H4 (cell line): ENCODE data around the gene TTC39C. TPM values are rescaled to one million over a fixed set of nuclear protein-coding genes. Genes with fewer than 3 reads are reported as not detected.
A peak's percentile ranks its signal among the peaks of the same experiment; 100 is the strongest.

ENCODE experiments used
- DNase-seq: peaks from one replicate; pipeline ENCODE4 v3.0.0-alpha.2; 2015; ENCODE audit warnings: low spot score
- total RNA-seq: library from RNA; depleted of rRNA; stranded (reverse); fragments of >200 nt; shearing (Covaris generic); gene quantifications from 2 replicates; pipeline ENCODE4 v1.2.3, GENCODE V29; 2014; rRNA removed

TTC39C gene
- total RNA-seq = 20.8 and 21.3 TPM in 2 replicates

DNA sequence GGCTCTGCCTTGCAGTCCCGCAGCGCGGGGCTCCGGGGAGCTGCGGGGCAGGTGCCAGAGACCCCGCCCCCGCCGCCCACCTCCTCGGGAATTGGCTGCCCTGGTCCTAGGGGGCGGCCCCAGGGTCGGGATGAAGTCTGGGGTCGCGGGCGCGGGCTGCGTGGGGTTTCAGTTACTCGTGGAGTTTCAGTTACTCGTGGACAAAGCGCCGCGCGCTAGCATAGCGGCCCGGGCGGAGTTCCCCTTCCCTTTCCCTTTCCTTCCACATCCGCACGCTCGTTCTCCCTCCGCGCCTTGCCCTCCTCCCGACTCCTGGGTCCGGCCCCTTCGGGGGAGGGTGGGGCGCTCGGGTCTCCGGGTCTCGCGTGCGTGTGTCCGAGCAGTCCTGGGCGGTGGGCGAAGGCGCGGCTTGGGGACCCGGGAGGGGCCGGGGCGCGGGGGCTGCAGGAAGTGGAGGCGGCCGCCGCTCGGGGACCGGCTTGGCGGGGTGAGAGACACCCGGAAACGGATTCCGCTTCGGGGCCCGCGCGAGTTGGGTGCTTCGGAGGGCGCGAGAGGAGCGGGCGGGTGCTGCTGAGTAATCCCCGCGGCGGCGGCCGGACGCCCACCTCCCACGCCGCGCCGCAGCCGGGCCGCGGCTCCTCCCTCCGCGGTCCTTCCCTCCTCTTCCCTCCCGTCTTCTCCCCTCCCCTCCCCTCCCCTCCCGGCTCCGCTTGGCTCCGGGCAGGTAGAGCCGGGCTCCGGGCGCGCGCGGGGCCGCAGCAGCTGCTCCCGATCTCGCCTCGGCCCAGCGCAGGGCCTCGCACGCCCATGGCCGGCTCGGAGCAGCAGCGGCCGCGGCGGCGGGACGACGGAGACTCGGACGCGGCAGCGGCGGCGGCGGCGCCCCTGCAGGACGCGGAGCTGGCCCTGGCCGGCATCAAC lies at the start of gene TTC39C:
TSS of gene TTC39C (plus strand) at position 693 of the 924 bp plus-strand sequence. CDS start at position 811, 118 bp downstream.
- DNase-seq = peak; percentile 44

DNA sequence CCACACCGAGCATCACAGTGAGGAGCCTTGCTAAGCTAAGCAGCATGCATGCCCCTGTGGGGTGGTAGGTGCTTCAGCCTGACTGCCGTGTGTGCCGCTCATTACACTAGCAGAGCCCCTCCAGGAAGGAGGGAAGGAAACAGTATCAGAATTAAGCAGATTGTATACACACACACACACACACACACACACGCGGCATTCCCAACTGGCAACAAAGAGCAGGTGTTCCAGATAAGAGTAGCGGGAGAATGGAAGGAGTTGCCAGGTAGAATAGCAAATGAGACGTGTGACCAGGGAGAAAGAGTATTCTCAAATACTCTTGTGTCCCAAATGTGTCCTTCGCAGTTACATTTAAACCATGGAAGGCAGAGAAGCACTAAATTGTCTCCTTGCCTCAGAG lies 47.6 kb upstream of the TTC39C start:
- no peak for DNase-seq

DNA sequence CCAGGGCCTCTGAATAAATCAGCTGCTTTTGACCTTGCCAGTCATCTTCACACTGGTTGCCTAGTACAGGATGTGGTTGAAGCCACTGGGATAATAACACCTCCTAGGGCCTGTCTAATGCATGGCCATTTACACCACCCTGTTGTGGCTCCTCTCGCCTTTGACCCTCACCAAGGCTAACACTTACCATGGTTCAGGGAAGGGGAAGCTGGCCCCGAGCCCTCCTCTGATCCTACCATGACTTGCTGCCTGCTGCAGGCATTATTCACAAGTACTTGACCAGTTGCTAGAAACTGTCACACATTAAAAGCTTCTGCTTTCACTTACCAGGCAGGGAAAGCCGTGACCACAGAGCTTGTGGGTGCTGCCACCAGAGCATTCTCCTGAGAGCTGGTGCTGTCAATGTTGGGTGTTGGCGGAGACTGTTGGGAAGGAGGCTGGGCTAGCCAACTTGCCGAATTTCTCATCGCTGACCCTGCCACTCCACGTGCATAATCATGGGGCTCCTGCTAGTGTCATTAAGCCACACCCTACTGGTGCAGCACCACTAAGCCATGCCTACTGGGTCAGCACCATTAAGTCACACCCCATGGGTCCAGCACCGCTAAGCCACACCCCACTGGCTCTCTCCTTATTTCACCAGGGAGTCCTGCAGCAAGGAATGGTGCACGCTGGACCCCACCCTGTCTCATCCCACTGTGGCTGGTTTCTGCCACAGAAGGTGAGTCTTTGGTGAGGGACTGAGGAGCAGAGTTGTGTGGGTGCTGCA lies 47.0 kb upstream of the TTC39C start:
- no peak for DNase-seq

DNA sequence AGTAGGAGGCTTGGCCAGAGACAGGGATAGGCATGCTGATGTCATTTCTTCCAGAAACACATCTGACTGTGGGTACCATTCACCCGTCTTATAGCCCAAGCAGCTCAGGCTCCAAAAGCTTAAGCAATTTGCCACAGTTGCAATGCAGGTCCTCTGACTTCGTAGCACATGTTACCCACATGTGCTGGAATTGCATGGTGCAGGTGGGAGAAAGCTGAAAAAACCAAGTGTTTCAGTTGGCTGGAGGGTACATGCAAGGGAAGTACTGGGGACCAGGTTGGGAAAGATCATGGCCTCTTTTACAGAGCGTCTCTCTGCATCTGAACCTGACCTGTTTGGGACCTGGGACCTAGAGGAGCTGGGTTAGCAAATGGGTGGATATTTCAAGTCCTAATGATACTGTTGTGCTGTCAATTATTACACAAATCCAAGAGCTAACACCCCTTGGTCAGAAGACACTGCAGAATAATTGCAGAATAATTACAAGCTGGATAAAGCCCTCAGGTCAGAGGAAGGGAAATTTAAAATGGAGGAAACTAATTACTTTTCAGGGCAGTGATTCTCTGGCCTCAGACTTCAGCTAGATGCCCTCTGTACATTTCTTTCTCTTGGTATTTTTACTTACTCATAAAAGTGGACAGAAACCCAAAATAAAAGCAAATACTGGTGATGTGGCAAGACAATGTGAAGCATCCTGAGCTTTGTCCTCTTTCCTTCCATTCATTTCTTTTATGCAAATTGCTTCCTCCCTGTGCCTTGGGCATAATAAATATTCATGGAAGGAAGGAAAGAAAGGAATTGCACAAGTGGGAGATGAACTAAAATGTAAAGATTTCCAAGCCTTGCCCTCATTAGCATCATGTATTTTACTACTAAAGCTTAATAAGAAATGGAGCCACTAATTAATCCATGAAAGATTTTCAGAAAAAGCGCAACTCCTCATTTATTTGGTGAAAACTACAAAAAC lies 45.6 kb upstream of the TTC39C start:
- DNase-seq = no peak

DNA sequence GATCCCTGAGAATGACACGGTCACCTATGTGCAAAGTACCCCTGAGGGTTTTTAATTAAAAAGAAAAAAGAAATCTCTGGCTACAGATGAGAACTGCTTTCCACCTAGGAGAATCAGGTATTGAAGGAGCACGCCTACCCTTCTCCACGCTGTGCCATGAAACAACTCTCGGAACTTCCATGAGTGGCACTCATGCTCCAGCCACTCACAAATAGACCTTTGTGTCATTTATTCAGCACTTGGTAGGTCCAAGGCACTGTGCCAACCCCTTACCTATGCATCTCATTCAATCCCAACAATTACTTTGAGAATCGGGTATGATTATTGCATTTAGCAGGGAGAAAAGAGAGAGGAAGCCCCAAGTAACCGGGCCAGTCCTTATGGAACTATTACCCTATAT lies 44.9 kb upstream of the TTC39C start:
- no peak for DNase-seq

DNA sequence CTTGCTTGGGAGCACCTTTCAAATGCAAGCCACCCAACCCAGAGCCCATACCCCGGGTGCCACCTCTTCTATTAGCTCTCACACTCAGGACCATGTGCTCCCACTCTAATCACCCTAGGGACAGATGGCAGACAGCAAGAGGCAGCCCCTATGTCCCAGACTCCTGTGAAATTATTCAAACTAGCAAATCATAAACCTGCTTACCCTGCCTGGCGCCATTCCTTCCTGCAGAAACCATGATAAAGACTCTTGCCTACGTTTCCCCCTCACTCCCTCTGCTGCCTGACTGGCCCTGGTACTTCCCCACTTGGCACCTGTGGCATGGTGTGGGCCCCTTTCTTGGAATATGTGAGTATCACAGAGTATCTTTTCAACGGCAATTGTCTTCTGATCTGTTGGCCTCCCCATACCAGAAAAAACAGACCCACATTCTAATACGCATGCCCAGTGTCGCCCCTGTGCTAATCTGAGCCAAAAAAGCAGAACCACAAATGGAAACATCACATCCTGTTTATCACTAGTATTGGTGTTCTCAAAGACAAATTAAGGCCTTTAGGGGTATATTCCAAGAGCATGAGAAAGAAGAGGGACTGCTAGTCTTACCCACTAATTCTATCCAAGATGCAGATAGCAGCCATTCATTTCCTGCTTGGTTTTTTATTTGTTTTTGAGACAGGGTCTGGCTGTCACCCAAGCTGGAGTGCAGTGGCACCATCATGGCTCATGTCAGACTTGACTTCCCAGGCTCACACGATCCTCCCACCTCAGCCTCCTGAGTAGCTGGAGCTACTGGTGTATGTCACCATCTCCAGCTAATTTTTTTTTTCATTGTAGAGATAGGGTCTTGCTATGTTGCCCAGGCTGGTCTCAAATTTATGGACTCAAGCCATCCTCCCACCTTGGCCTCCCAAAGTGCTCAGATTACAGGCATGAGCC lies 44.1 kb upstream of the TTC39C start:
- DNase-seq = no peak

DNA sequence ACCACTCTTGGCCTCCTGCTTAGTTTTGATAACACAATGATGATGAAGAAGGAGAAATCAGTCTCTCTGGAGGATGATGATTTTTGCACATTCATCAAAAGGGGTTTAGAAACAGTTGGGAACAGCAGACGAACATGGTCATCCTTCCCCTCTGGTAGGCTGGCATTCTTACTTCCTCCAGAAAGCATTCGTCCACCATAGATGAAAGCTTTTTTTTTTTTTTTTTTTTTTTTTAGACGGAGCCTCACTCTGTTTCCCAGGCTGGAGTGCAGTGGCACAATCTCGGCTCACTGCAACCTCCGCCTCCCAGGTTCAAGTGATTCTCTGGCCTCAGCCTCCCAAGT lies 43.5 kb upstream of the TTC39C start:
- DNase-seq = no peak

DNA sequence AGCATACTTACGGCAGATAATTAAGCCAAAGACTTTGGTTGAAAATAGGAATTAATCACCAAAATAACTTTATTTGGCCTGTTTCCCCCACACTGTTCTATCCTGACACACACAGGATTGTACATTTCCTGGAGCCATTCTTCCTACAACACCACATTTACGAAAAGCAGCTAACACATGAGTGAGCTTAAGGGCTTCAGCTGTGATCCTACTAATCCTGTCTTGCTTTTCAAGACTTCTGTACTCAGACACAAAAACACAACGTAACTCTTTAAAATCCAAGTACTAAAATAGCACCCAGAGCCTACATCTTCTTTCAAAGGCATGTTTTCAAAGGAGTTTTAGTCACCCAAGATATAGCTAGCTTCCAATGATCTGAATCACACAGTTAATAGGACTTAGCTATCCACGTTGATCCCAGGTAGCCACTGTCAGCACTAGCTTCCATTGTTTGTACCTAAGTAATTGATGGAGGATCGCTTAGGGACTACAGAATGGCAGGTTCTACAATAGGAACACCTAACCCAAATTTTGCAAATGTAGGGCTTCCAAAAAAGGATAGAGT lies 42.8 kb upstream of the TTC39C start:
- no peak for DNase-seq

DNA sequence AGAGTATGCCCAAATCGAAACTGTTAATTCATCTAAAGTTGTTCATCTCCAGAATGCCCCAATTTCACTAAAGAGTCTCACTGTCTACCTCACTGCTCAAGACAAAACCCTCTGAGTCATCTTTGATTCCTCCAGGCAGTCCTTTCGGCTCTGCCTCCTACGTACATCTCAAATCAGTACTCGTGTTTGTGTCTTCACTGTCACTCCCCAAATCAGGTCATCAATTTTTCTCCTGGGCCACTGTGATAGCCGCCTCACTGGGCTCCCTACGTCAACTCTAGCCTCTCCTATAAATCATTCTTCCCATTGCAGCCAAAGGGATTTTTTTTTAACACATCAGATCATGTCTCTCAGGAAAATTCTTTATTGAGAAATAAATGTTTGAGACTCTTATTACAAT lies 42.1 kb upstream of the TTC39C start:
- no peak for DNase-seq

DNA sequence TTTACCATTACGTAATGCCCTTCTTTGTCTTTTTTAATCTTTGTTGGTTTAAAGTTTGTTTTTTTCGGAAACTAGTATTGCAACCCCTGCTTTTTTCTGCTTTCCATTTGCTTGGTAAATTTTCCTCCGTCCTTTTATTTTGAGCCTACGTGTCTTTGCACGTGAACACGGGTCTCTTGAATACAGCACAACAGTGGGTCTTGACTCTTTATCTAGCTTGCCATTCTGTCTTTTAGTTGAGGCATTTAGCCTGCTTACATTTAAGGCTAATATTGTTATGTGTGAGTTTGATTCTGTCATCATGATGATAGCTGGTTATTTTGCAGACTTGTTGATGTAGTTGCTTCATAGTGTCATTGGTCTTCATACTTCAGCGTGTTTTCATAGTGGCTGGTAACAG lies 37.5 kb upstream of the TTC39C start:
- DNase-seq = no peak

DNA sequence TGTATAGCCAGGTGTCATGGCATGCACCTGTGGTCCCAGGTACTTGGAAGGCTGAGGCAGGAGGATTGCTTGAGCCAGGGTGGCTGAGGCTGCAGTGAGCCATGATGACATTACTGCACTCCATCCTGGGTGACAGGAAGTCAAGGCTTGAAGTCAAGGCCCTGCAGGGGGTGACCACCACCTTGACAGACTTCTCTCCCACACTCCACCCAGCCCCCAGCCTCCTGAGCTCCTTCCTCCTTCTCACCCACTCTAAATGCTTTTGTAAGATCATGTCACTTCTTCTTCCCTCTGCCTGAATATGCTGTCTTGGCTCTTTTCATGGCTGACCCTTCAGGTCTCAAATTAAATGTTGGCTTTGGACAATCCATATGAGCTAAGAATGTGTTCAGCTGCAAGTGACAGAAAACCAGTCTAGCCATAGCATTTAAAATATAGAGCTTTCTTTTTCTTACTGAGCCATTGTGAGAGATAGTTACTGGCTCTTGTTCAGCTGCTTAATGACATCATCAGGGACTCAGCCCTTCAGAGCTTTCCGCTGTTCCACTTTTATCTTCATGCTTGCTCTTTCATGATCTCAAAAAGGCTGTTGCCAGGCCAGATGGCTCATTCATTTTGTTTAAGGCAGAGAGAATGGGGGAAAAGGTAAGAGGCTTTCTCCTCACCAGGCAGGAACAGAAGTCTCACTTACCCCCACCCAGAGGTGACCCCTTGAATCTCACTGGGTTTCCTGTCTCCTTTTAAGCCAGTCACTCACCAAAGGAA lies 36.7 kb upstream of the TTC39C start:
- DNase-seq = no peak

DNA sequence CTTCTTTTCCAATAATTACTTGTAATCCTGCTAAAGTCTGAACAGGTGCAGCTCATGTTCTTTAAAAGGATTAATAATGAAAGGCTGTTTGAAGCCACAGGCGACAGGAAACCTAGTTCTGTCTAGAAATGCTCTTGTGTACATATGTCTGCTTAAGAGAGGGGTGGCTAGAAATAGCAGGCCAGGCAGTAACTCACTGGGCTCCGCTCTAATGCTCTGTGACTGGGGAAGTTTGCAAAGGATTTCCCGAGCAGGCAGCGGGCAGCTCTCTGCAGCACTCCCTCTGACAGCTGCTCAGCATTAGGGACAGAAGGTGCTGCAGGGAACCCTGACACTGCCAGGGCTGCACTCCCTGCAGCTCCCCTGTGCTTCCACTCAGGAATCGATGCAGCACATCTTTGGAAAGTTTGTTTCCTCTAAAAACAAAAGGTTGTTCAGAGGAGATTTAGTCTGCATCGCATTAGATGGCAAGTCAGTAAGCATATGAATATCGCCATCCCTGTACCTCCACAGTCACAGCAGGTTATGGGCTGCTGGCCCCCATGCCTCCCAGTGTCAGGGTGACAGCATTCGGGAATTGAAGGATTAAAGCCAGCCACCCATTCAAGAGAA lies 33.1 kb upstream of the TTC39C start:
- no peak for DNase-seq

DNA sequence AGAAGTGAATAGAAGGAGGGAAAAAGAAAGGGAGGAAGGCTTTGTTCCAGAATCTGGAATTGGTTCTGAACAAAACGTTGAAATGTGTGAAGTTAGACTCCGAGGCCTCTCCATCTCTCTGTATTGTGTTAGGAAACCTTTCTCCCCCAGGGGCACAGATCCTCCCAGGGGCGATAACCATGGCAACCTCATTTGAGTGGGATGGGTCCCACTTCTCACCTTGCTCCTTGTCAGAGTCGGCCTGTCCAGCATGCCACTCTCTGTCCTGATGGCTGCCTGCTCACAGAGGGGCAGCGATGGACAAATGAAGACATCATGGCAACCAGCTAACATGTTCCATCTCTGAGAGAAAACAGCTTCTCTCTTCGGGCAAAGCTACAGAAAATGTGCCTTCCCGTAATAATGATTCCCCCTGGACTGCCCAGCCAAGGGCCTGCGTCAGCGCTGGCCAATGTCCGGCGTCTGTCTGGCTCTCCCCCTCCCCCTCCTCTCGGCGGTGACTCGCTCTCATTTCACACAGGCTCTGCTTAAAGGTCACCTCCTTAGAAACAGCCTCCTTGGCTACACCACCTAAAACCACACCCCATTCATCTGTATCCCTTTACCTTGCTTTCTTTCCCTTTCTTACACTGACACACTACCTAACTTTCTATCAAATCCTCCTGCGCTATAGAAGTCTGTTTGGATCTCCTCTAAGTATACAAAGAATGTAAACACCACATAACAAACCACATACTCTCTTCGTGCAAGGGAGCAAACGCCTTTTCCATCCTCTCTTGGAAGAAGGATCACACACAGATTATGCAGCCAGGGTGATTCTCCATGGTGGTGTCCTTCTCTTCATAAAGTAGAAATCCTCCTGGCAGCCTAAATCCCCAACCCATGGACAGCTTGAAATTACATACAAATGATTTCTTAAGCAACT lies 32.1 kb upstream of the TTC39C start:
- peak; percentile 53 for DNase-seq

DNA sequence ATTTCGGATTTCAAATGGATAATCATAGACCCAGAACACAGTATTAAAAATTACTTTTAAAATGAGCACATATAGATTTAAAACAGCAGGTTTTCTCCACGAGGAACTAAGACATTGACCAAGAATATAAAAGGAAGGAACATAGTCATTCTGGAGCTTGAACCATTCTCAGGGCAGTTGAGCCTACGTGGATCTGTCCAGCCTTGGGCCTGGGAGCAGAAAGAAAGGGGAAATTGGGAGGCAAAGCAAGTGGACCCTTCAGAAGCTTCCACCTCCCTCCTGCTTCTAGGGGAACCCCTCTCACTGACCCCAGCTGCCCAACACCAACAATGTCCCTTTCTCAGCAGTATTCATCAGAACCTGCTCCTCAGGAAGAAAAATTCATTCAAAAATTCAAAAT lies 31.4 kb upstream of the TTC39C start:
- no peak for DNase-seq

DNA sequence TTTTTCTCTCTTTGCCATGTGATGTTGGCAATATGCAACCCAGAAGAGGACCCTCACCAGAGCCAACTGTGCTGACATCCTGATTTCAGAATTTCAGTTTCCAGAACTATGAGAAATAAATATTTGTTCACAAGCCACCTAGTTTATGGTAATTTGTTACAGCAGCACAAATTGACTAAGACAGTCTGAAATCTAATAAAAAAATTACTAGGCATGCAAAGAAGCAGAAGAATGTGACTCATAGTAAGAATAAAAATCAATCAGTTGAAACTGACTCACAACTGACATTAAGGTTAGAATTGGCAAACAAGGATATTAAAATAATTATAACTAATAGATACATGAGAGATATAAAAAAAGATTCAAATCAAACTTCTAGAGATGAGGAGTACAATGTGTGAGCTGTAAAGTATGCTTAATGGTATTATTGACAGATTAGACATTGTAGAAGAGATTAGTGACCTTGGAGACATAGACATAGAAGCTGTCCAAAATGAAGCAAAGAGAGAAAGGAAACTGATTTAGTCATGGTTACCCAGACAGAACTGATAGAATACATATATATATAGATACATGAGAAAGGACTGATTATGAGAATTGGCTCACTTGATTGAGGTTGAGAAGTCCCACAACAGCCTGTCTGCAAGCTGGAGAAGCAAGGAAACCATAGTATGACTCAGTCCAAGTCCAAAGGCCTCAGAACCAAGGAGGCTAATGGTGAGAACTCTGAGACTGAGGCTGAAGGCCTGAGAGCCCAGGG lies 27.8 kb upstream of the TTC39C start:
- no peak for DNase-seq

DNA sequence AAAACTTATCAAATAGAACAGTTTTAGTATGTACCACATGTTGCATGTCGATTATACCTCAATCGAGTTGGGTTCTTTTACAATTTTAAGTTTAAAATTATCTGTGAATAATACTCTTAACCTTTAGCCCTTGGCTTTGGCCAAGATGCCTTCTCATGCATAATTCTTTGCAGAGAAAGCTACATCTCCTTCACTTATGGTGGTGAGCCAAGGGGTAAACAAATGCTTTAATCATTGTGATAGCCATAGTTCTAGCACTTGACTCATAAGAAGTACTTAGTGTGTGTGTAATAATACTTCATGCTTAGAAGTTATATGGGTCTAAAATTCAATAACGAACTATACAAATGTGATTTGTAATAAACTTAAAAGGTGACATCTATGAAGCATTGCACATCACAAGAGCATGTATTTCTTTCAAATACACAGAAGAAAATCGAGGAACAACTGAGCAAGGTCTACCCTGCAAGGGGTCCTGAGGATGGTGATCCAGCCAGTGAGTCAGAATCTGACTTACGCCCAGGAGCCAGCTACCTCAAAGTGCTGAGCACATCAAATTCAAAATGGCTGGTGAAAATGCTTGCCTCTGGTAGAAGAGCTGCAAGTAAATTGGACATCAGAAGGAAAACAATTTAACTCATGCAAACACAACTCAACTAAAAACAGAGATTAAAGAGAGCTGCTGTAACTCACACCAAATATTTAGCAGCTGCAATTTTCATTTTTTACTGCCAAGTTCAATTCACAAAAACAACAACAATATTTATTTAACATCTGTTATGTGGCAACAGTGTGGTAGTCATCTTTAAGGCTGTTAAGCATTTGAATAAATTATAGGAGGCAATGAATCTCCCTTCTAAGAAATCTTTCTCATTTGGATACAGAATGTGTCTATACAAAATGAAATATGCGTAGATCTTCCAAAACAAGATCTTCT lies 23.8 kb upstream of the TTC39C start:
- DNase-seq = no peak
